ENCODE results near the gene CARD14. TPM values are rescaled to one million over a fixed set of nuclear protein-coding genes. Genes with fewer than 3 reads are reported as not detected.

CARD14 gene
- total and polyA plus RNA-seq, 2 experiments from 2014 or later = 0.08 to 0.52 TPM

DNA sequence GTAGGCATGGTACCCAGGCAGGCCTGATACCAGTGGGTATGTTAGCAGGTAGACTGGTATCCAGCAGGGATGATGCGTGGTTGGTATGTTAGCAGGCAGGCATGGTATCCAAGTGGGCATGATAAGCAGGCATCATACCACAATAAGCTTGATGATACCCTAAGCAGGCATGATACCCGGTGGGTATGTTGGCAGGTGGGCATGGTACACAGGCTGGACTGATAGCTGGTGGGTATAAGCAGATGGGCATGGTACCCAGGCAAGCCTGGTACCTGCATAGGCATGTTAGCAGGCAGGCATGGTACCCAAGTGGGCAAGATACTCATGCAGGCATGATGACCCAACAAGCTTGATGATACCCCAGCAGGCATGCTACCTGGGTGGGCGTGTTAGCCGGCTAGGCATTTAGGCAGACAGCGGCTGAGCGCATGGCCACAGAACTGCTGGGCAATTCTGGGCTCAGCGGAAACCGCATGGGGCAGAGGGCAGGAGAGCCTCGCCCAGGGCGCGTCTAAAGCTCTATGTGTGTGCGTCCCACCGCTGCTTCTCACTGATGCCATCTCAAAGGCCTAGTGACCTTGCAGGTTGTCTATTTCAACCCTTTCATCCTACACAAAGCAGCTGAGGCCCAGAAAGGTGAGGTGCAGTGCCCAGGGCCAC lies 48.0 kb downstream of the CARD14 start:
- no peak for DNase-seq (ENCODE audit: low spot score)

DNA sequence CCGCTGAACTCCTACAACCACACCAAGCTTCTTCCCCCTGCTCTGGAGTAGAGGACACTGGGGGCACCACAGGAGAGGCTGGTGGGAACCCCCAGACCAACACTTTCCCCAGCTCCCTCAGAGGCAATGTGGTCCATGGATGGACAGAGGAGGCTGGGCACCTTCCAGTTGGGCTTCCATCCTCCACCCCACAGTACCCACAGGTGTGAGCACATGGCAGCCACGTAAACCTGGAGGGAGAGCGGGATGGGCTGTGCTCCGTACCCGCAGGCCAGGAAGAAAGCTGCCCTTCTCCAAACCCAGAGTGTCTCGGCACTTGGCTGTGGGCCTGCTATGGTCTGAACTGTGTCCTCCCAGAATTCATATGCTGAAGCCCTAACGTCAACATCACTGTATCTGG lies 48.6 kb downstream of the CARD14 start:
- no peak for DNase-seq (ENCODE audit: low spot score)
- Histone ChIP-seq H4K20me1 (replicated peaks; ENCODE audit: insufficient read depth) (no peaks in the 10 kb centered on the region), H3K9me2 (ENCODE audit: insufficient read depth) (no peaks in the 10 kb centered on the region), H3K27ac (ENCODE audit: low read depth) (no peak overlapping the region), H3K79me2 (replicated peaks; ENCODE audit: insufficient read depth) (peaks cover 7% of the 10 kb centered on the region; the same call in 1 of the 2 replicates), H3K36me3 (ENCODE audit: insufficient read depth) (no peaks in the 10 kb centered on the region), H3K4me2 (no peak overlapping the region), H3F3A (replicated peaks; ENCODE audit: low read depth) (peaks cover 7% of the 10 kb centered on the region; the same call in 1 of the 2 replicates), H3K27me3 (ENCODE audit: insufficient read depth) (no peaks in the 10 kb centered on the region), H3K4me1 (ENCODE audit: insufficient read depth) (0 out of 2 replicates have a peak, but pooled peaks cover 3% of the 10 kb centered on the region), H3K4me3 (no peak overlapping the region), H2AFZ (no peak overlapping the region)
- peak overlapping the region; percentile 94 for H3K4me3 Mint-ChIP-seq
- no peak for ATAC-seq
- no peaks in the 10 kb centered on the region for H3K9me3 Mint-ChIP-seq
- peaks cover 6% of the 10 kb centered on the region; the same call in 2 of the 3 replicates for H3K4me1 Mint-ChIP-seq
- H3K27ac Mint-ChIP-seq = no peak overlapping the region
- peaks cover 7% of the 10 kb centered on the region for H3K27me3 Mint-ChIP-seq (ENCODE audit: insufficient read depth, low read depth, poor library complexity)
- H3K36me3 Mint-ChIP-seq (ENCODE audit: low read depth) = peaks cover 21% of the 10 kb centered on the region
- TF ChIP-seq POLR2AphosphoS5 (IDR thresholded peaks at IDR 0.05; ENCODE audit: low read depth) (no peak), EZH2phosphoT487 (IDR thresholded peaks at IDR 0.05; ENCODE audit: unreplicated experiment) (no peak), ZNF331 (CRISPR knock-in tag; IDR thresholded peaks at IDR 0.05; ENCODE audit: low read depth) (no peak), CREB1 (CRISPR knock-in tag; IDR thresholded peaks at IDR 0.05; ENCODE audit: low read depth) (no peak)
- TF ChIP-seq, protein P1, sequence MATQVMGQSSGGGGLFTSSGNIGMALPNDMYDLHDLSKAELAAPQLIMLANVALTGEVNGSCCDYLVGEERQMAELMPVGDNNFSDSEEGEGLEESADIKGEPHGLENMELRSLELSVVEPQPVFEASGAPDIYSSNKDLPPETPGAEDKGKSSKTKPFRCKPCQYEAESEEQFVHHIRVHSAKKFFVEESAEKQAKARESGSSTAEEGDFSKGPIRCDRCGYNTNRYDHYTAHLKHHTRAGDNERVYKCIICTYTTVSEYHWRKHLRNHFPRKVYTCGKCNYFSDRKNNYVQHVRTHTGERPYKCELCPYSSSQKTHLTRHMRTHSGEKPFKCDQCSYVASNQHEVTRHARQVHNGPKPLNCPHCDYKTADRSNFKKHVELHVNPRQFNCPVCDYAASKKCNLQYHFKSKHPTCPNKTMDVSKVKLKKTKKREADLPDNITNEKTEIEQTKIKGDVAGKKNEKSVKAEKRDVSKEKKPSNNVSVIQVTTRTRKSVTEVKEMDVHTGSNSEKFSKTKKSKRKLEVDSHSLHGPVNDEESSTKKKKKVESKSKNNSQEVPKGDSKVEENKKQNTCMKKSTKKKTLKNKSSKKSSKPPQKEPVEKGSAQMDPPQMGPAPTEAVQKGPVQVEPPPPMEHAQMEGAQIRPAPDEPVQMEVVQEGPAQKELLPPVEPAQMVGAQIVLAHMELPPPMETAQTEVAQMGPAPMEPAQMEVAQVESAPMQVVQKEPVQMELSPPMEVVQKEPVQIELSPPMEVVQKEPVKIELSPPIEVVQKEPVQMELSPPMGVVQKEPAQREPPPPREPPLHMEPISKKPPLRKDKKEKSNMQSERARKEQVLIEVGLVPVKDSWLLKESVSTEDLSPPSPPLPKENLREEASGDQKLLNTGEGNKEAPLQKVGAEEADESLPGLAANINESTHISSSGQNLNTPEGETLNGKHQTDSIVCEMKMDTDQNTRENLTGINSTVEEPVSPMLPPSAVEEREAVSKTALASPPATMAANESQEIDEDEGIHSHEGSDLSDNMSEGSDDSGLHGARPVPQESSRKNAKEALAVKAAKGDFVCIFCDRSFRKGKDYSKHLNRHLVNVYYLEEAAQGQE (IDR thresholded peaks at IDR 0.05; ENCODE audit: unreplicated experiment) = no peak

More for the DNA sequence above, 48.0 kb downstream of the CARD14 start:
- Histone ChIP-seq H3K79me2 (replicated peaks; ENCODE audit: insufficient read depth) (0 out of 2 replicates have a peak, but pooled peaks cover 7% of the 10 kb centered on the region), H3K27ac (ENCODE audit: low read depth) (no peak overlapping the region), H3K4me1 (ENCODE audit: insufficient read depth) (0 out of 2 replicates have a peak, but pooled peaks cover 3% of the 10 kb centered on the region), H4K20me1 (replicated peaks; ENCODE audit: insufficient read depth) (no peaks in the 10 kb centered on the region), H3F3A (replicated peaks; ENCODE audit: low read depth) (peaks cover 7% of the 10 kb centered on the region; the same call in 1 of the 2 replicates), H3K36me3 (ENCODE audit: insufficient read depth) (no peaks in the 10 kb centered on the region), H2AFZ (no peak overlapping the region), H3K4me2 (no peak overlapping the region), H3K27me3 (ENCODE audit: insufficient read depth) (no peaks in the 10 kb centered on the region), H3K9me2 (ENCODE audit: insufficient read depth) (no peaks in the 10 kb centered on the region), H3K4me3 (no peak overlapping the region)
- Mint-ChIP-seq H3K27me3 (ENCODE audit: insufficient read depth, low read depth, poor library complexity) (peaks cover 7% of the 10 kb centered on the region), H3K27ac (no peak overlapping the region), H3K4me1 (peaks cover 6% of the 10 kb centered on the region; the same call in 2 of the 3 replicates), H3K36me3 (ENCODE audit: low read depth) (peaks cover 16% of the 10 kb centered on the region), H3K4me3 (no peak overlapping the region), H3K9me3 (no peaks in the 10 kb centered on the region)
- no peak for TF ChIP-seq EZH2 (IDR thresholded peaks at IDR 0.05; ENCODE audit: low read depth, unreplicated experiment)
- TF ChIP-seq, protein P2, sequence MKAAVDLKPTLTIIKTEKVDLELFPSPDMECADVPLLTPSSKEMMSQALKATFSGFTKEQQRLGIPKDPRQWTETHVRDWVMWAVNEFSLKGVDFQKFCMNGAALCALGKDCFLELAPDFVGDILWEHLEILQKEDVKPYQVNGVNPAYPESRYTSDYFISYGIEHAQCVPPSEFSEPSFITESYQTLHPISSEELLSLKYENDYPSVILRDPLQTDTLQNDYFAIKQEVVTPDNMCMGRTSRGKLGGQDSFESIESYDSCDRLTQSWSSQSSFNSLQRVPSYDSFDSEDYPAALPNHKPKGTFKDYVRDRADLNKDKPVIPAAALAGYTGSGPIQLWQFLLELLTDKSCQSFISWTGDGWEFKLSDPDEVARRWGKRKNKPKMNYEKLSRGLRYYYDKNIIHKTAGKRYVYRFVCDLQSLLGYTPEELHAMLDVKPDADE (IDR thresholded peaks at IDR 0.05) = no peak
- no peak for TF ChIP-seq POLR2AphosphoS5 (IDR thresholded peaks at IDR 0.05; ENCODE audit: low read depth)
- no peak for TF ChIP-seq NANOG (IDR thresholded peaks at IDR 0.05; ENCODE audit: borderline replicate concordance)
- no peak for TF ChIP-seq EZH2phosphoT487 (IDR thresholded peaks at IDR 0.05; ENCODE audit: unreplicated experiment)
- TF ChIP-seq, protein P3, sequence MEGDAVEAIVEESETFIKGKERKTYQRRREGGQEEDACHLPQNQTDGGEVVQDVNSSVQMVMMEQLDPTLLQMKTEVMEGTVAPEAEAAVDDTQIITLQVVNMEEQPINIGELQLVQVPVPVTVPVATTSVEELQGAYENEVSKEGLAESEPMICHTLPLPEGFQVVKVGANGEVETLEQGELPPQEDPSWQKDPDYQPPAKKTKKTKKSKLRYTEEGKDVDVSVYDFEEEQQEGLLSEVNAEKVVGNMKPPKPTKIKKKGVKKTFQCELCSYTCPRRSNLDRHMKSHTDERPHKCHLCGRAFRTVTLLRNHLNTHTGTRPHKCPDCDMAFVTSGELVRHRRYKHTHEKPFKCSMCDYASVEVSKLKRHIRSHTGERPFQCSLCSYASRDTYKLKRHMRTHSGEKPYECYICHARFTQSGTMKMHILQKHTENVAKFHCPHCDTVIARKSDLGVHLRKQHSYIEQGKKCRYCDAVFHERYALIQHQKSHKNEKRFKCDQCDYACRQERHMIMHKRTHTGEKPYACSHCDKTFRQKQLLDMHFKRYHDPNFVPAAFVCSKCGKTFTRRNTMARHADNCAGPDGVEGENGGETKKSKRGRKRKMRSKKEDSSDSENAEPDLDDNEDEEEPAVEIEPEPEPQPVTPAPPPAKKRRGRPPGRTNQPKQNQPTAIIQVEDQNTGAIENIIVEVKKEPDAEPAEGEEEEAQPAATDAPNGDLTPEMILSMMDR (conservative IDR thresholded peaks at IDR 0.05; ENCODE audit: low read depth in 2 of 2) = no peak
- TF ChIP-seq JUNB (IDR thresholded peaks at IDR 0.05; ENCODE audit: unreplicated experiment) = no peak
- TF ChIP-seq ZNF331 (CRISPR knock-in tag; IDR thresholded peaks at IDR 0.05; ENCODE audit: low read depth) = no peak
- ATAC-seq = no peak
